ENCODE data around the gene TMEM17.

DNA sequence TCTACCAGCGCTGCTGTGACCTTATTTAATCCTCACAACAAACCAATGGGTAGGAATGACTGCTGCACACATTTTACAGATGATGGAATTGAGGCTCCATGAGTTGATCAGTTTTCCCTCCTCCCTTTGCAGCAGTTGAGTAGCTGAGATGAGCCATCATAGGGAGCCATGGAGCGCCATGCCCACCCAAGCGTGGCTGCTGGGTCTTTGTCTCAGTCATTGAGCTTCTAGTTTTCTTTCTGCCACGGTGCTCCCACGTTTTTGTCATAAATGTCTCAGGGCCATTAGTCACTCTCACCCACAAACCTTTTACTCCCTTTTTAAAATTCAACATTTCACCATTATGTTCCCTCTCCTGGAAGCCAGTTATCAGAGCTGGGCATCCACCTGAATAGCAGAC lies 45.8 kb downstream of the TMEM17 start:
- TF ChIP-seq SUZ12 (IDR thresholded peaks at IDR 0.05; ENCODE audit: extremely low read depth, insufficient read depth, insufficient read length) (no peak), ZNF274 (IDR thresholded peaks at IDR 0.05; ENCODE audit: low read depth, low read length) (no peak), YY1 (IDR thresholded peaks at IDR 0.05; ENCODE audit: insufficient read depth, insufficient read length) (no peak)
